GM21423 (cell line): Measurements from ENCODE around the gene CFAP58.

Source experiments
- ATAC-seq: cut with Tn5 transposase; IDR thresholded peaks from one replicate; pipeline ENCODE4 v1.9.1; 2021; ENCODE audit warnings: mild to moderate bottlenecking, moderate library complexity; ENCODE audit not compliant: unreplicated experiment

CFAP58 gene

DNA sequence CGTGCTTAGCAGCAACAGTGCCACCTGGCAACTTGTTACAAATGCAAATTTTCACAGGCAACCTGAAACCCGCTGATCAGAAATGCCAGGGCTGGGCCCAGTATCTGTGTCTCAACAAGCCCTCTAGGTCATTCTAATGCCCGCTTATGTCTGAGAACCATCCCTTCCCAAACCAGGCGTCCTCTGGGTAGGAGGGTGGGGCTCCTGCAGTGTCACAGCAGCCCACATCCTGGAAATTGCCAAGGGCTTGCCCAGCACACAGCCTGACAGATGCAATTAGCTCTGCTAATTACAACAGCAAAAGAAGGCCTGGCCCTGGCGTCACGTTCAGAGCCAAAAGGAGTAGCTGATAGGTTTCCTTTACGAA lies 31.2 kb upstream of the CFAP58 start:
- peak; percentile 31 for ATAC-seq

GRCh38 chr10:104323085-104323484 lies 30.5 kb upstream of the CFAP58 start:
- ATAC-seq: no peak

DNA sequence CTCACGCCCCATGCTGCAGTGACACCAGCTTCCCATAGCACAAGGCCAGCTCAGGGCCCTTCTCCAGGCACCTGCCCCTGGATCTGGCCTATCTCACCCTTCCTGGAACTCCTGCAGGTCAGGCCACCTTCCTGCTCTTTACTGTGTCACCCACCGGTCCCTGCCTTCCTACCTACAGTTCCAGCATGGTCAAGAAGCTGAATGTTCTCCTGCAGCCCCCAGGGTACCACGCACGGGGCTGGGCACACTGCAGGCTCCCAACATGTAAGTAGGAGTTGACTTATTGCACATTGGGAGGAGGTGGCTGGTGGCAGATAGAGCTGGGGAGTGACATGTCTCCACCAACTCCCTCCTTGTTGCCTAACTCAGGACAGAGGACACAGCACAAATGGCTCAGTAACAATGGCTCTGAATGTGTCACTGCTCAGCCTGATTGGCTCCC lies 29.9 kb upstream of the CFAP58 start:
- no peak for ATAC-seq

GRCh38 chr10:104324221-104324686 lies 29.4 kb upstream of the CFAP58 start:
- no peak for ATAC-seq

- ATAC-seq: no peak
Observed at GRCh38 chr10:104324931-104325330, 28.7 kb upstream of the CFAP58 start.

- no peak for ATAC-seq
Observed at GRCh38 chr10:104325436-104326435, 27.9 kb upstream of the CFAP58 start.

GRCh38 chr10:104326991-104327610 lies 26.5 kb upstream of the CFAP58 start:
- no peak for ATAC-seq

DNA sequence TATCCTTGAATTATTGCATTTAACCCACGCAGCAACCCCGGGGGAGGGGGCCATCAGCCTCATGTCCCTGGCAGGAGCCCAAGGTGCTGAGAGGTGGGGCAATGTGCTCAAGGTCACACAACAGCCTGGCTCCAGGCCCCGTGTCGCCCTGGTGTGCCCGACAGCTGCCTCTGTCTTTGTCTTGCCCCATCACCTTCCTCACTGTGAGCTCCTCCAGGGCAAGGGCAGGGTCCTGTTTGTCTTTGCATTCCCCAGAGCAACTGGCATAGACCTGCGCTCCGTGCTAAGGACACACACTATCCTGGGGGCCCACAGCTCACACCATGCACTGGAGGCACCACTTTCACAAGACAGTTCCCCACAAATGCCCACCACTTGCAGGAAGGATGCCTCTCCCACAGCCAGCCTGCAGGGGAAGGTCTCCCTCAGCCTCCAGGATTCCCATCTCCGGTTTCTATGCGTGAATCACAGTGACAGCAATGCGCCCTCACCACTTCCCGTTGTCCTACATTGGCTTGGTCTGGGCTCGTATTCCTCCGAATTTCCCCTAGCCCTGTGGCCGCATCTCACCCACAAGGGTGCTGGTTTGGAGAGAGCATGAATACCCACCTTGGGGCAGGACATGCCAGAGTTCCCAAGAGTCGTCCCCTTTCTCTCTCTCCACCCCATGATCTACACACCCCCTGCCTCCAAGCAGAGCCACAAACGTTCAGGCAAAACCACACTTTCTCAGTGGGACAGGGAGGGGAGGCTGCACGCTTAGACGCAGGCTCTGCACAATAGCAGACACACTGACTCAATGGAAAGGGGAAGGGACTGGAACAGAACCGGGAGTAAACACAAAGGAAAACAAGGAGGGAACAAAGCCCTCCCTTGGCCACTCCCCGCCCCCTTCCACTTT lies 25.6 kb upstream of the CFAP58 start:
- ATAC-seq: no peak

DNA sequence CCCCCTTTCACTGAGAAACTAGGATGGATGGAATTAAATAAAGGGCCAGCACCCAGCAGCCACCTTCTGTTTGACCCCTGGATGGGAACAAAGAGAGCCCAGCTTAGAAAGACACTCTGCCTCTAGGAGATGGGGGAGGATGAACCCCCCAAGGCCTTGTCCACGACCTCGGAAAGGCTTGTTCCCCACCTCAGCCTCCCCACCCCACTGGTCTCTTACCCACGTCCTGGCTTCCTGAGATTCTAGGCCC lies 25.1 kb upstream of the CFAP58 start:
- ATAC-seq: peak; percentile 1

DNA sequence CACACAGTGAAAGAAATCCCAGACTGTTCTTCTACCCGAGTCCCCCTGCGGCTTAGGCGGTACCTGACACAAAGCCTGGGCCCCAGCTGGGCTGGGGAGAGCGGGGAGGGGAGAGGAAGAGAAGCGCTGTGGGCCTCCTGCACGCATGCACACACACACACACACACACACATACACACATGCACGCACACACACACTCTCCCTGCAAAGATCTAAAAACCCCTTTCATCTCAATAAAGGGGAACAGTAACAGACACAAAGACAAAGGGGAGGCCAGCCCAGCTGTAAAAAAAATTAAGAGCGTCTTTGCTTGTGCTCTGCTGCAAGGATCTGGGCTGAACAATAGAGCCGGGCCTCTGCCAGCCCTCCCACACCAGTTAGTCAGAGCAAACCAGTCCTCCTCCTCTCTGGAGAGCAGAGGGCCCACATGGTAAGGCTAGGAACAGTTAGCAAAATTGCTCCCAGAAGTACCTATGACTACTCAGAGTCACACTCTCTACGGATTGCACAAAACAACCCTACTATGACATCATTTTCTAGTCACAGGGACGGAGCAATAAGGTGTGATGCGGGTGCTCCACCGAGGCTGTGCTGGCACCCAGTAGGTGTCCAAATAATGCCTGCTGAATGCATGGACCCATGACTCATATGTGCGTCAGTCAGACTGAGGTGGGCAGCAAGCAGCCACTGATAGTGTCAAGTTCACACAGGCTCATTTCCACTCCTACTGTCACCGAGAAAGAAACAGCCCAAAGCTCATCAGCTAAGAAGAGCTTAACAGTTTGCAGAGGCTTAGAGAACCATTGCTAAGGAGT lies 24.5 kb upstream of the CFAP58 start:
- ATAC-seq: peak; percentile 49

DNA sequence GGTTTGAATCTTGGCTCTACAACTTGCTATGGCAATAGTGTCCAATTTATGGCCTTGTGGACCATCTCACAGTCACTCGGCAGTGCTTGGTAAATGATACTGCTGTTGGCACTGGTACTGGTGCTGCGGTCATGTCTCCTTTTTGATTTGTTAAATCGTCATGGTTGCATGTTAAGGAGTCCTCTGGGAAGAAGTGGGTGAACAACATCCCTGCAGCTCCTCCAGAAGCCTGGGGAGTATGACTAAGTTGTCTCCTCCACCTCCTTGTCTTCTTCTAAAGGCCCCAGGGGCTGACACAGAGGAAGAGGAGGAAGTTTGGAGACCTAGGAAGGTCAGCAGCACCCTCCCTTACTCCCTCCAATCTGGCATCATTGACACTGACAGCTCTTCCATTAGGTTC lies 23.9 kb upstream of the CFAP58 start:
- ATAC-seq: no peak

DNA sequence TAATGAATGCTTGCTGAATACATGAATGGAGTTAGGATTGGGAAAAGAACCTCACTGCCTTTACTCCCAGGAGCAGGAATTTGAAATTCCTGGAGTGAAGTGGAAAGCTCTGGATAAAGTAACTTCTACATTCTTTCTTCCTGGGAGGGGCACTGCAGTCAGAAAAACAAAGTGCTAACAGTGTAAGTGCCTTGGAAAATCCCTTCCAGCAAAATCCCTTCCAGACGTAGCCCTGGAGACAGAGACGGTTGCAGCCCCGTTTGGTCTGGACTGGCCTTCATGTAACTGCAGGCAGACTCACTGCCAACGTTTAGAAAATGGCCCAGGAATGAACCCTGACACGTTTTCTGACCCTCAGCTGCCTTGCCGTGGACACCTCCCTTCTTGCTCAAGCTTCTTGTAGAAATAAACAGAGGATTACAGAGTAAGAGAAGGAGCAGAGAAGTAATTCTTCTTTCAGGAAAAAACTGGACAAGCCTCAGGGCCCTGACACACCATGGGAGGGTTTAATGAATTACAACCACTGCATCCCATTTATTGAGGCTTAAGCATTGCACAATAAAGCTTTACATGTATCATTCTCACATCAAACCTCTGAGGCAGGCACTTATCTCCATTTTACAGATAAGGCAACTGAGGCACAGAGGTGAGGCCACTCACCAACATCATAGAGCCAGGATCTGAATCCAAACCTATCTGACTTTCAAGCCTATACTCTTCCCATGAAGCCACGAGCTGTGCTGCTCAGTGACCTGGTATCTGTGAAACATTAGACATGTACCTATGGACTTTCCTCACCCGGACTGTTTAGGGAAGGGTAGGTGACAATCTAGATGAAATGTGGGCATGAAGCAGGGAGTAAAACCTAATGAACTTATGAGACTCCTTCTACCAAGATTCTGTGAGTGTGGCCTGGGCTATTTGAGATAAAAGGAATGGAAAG lies 23.2 kb upstream of the CFAP58 start:
- ATAC-seq: no peak

- no peak for ATAC-seq
Observed at GRCh38 chr10:104331208-104331838, 22.3 kb upstream of the CFAP58 start.

DNA sequence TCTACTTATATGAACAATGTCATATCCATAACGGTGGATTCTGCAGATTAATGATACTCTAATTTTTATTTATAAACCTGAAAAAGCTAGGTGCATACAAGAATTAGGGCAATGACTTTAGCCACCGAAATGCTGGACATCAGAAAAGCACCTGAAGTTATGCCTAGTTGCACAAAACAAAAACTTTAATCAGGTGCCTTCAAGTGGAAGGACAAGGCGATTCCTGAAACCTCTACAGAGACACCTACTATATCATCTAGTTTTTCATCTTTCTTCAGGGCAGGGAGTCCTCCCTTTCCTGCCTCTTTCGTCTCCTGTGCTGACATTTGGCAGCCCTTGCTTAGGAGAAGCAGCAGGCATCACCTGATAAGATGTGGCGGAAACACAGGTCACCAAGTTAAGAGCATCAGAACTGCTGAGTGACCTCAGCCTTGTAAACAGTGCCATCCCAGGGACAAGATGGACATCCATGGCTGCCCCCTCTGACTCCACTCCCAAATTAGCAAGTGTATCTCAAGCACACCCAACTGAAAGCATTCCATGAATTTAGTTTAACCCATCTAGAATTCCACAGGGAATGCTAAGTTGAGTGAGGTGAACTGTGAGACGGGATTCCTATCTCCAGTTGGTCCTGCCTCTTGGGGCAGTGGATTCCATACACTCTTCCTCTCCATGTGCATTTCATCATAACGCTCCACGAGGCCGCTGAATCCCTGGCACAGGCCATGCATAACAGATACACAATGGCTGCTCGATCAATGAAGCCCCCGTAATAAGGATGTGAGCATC lies 21.2 kb upstream of the CFAP58 start:
- no peak for ATAC-seq

DNA sequence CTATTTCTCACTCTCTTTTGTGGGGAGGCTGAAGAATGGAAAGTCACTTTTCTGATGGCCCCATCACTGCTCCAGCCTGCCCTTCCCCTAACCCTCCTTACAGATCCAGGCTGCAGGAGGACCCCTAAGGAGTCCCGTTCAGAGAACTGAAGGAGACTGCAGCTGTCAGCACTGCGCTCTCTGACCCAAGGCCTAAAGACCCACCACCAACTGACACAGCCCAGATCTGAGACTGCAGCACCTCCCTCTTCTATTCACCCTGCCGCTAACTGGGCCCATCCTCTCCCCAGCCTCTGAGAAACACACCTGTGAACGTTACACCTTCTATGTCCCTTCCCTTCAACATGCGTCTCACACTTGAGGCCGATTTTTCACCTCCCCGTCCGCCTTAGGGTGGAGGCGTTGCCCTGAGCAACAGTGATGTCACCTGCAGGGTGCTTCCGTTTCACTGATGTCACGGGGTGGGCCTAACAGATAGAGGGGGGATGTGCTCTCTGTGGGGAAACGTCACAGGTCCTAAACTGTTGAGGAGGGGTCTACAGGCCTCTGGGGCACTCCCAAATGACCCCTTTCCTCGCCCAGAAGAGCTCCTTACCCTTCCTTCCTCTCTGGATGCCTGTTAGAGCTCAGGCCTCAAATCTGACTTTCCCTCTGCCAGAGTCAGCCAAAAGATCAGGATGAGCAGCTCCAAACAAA lies 20.5 kb upstream of the CFAP58 start:
- ATAC-seq: no peak

- ATAC-seq: no peak
Observed at GRCh38 chr10:104333728-104334373, 19.8 kb upstream of the CFAP58 start.

GRCh38 chr10:104334561-104334960 lies 19.1 kb upstream of the CFAP58 start:
- ATAC-seq: no peak
